B cell (primary cell): ENCODE measurements around the gene DDOST.

Experiments used
- CTCF ChIP-seq: fragments of 200-600 bp; IDR thresholded peaks from one replicate; pipeline ENCODE4 v1.8.0; 2022; ENCODE audit warnings: antibody characterized with exemption, mild to moderate bottlenecking
- EZH2 ChIP-seq: IDR thresholded peaks from 2 replicates; pipeline ENCODE4 v1.6.1; 2012; ENCODE audit warnings: borderline replicate concordance, low read depth, mild to moderate bottlenecking, moderate library complexity, low read length; ENCODE audit not compliant: insufficient read depth, poor library complexity, severe bottlenecking

- no peak for TF ChIP-seq CTCF
- TF ChIP-seq EZH2 = no peak
Observed at GRCh38 chr1:20709868-20710267, 48.7 kb upstream of the DDOST start.
